ENCODE results near the gene RCBTB2. TPM values are rescaled to one million over a fixed set of nuclear protein-coding genes. Genes with fewer than 3 reads are reported as not detected.

Gene RCBTB2
- total and polyA plus RNA-seq, 4 donors, result 37.4 to 66.0 (median 52.4) TPM

- H3K4me1 ChIP-seq (ENCODE audit: control insufficient read depth, insufficient read depth, low read length), result no peaks in the 10 kb centered on the region
- H3K9me3 ChIP-seq (ENCODE audit: control insufficient read depth, insufficient read depth, low read length), result peaks cover 11% of the 10 kb centered on the region
- DNase-seq (ENCODE audit: low read depth in 4 of 6, low spot score in 6 of 6), result no peak
- no peaks in the 10 kb centered on the region for H3K27me3 ChIP-seq (ENCODE audit: control insufficient read depth, insufficient read depth, low read length)
- H3K36me3 ChIP-seq (ENCODE audit: control insufficient read depth, insufficient read depth, low read length), result no peaks in the 10 kb centered on the region
- WGBS (ENCODE audit: insufficient coverage), result no CpG with 5 or more reads among the region's 1 CpG
- no peak overlapping the region for H3K4me3 ChIP-seq (ENCODE audit: low read depth, low read length)
- H3K27ac ChIP-seq (ENCODE audit: low read depth, low read length), result no peak overlapping the region
These were observed 16.8 kb upstream of the RCBTB2 start for GRCh38 chr13:48549658-48550057.

- no peak for DNase-seq (ENCODE audit: low read depth in 4 of 6, low spot score in 6 of 6)
- 100% methylated on average over 2 of the region's 4 CpGs for WGBS (ENCODE audit: insufficient coverage)
- Histone ChIP-seq H3K9me3 (ENCODE audit: control insufficient read depth, insufficient read depth, low read length) (peaks cover 11% of the 10 kb centered on the region), H3K4me1 (ENCODE audit: control insufficient read depth, insufficient read depth, low read length) (peaks cover 2% of the 10 kb centered on the region), H3K27ac (ENCODE audit: low read depth, low read length) (no peak overlapping the region), H3K36me3 (ENCODE audit: control insufficient read depth, insufficient read depth, low read length) (no peaks in the 10 kb centered on the region), H3K27me3 (ENCODE audit: control insufficient read depth, insufficient read depth, low read length) (no peaks in the 10 kb centered on the region), H3K4me3 (ENCODE audit: low read depth, low read length) (no peak overlapping the region)
These were observed 14.8 kb upstream of the RCBTB2 start for GRCh38 chr13:48547663-48548092.

- 95% methylated on average over 3 of the region's 3 CpGs for WGBS (ENCODE audit: insufficient coverage)
- no peaks in the 10 kb centered on the region for H3K36me3 ChIP-seq (ENCODE audit: control insufficient read depth, insufficient read depth, low read length)
- H3K4me1 ChIP-seq (ENCODE audit: control insufficient read depth, insufficient read depth, low read length), result peaks cover 6% of the 10 kb centered on the region
- H3K4me3 ChIP-seq (ENCODE audit: low read depth, low read length), result no peak overlapping the region
- H3K27ac ChIP-seq (ENCODE audit: low read depth, low read length), result no peak overlapping the region
- no peak for DNase-seq (ENCODE audit: low read depth in 4 of 6, low spot score in 6 of 6)
- peaks cover under 1% of the 10 kb centered on the region for H3K9me3 ChIP-seq (ENCODE audit: control insufficient read depth, insufficient read depth, low read length)
- no peaks in the 10 kb centered on the region for H3K27me3 ChIP-seq (ENCODE audit: control insufficient read depth, insufficient read depth, low read length)
These were observed 12.7 kb upstream of the RCBTB2 start for GRCh38 chr13:48545608-48546007.

GRCh38 chr13:48542581-48543341 lies 9.9 kb upstream of the RCBTB2 start:
- 15% methylated on average over 6 of the region's 11 CpGs for WGBS (ENCODE audit: insufficient coverage)
- H3K9me3 ChIP-seq (ENCODE audit: control insufficient read depth, insufficient read depth, low read length), result no peaks in the 10 kb centered on the region
- peak in 3 of 6 donors; percentile 26 to 61 (median 36) for DNase-seq (ENCODE audit: low read depth in 4 of 6, low spot score in 6 of 6)
- no peaks in the 10 kb centered on the region for H3K27me3 ChIP-seq (ENCODE audit: control insufficient read depth, insufficient read depth, low read length)
- peak overlapping the region; percentile 74 for H3K27ac ChIP-seq (ENCODE audit: low read depth, low read length)
- H3K4me1 ChIP-seq (ENCODE audit: control insufficient read depth, insufficient read depth, low read length), result peaks cover 6% of the 10 kb centered on the region
- H3K36me3 ChIP-seq (ENCODE audit: control insufficient read depth, insufficient read depth, low read length), result no peaks in the 10 kb centered on the region
- H3K4me3 ChIP-seq (ENCODE audit: low read depth, low read length), result peak overlapping the region; percentile 7

GRCh38 chr13:48542138-48542537 lies 9.3 kb upstream of the RCBTB2 start:
- no peak for DNase-seq (ENCODE audit: low read depth in 4 of 6, low spot score in 6 of 6)
- Histone ChIP-seq H3K27ac (ENCODE audit: low read depth, low read length) (peak overlapping the region; percentile 74), H3K4me3 (ENCODE audit: low read depth, low read length) (no peak overlapping the region)

GRCh38 chr13:48539550-48539949 lies 6.7 kb upstream of the RCBTB2 start:
- DNase-seq (ENCODE audit: low read depth in 4 of 6, low spot score in 6 of 6), result no peak
- no peak overlapping the region for H3K4me3 ChIP-seq (ENCODE audit: low read depth, low read length)
- H3K9me3 ChIP-seq (ENCODE audit: control insufficient read depth, insufficient read depth, low read length), result no peaks in the 10 kb centered on the region
- H3K27me3 ChIP-seq (ENCODE audit: control insufficient read depth, insufficient read depth, low read length), result no peaks in the 10 kb centered on the region
- no peak overlapping the region for H3K27ac ChIP-seq (ENCODE audit: low read depth, low read length)
- no peaks in the 10 kb centered on the region for H3K36me3 ChIP-seq (ENCODE audit: control insufficient read depth, insufficient read depth, low read length)
- peaks cover 6% of the 10 kb centered on the region for H3K4me1 ChIP-seq (ENCODE audit: control insufficient read depth, insufficient read depth, low read length)

More at GRCh38 chr13:48542138-48542537, 9.3 kb upstream of the RCBTB2 start:
- WGBS (ENCODE audit: insufficient coverage), result 96% methylated on average over 3 of the region's 4 CpGs
- Histone ChIP-seq H3K4me1 (ENCODE audit: control insufficient read depth, insufficient read depth, low read length) (peaks cover 6% of the 10 kb centered on the region), H3K27me3 (ENCODE audit: control insufficient read depth, insufficient read depth, low read length) (no peaks in the 10 kb centered on the region), H3K36me3 (ENCODE audit: control insufficient read depth, insufficient read depth, low read length) (no peaks in the 10 kb centered on the region), H3K9me3 (ENCODE audit: control insufficient read depth, insufficient read depth, low read length) (no peaks in the 10 kb centered on the region)

- Histone ChIP-seq H3K27ac (ENCODE audit: low read depth, low read length) (no peak overlapping the region), H3K9me3 (ENCODE audit: control insufficient read depth, insufficient read depth, low read length) (no peaks in the 10 kb centered on the region), H3K27me3 (ENCODE audit: control insufficient read depth, insufficient read depth, low read length) (no peaks in the 10 kb centered on the region), H3K4me1 (ENCODE audit: control insufficient read depth, insufficient read depth, low read length) (peaks cover 5% of the 10 kb centered on the region), H3K36me3 (ENCODE audit: control insufficient read depth, insufficient read depth, low read length) (no peaks in the 10 kb centered on the region), H3K4me3 (ENCODE audit: low read depth, low read length) (no peak overlapping the region)
- no peak for DNase-seq (ENCODE audit: low read depth in 4 of 6, low spot score in 6 of 6)
- WGBS (ENCODE audit: insufficient coverage), result 92% methylated on average over 4 of the region's 5 CpGs
These were observed 3.9 kb upstream of the RCBTB2 start for GRCh38 chr13:48536621-48537250.

- no peaks in the 10 kb centered on the region for H3K36me3 ChIP-seq (ENCODE audit: control insufficient read depth, insufficient read depth, low read length)
- peaks cover 9% of the 10 kb centered on the region for H3K4me1 ChIP-seq (ENCODE audit: control insufficient read depth, insufficient read depth, low read length)
- no peak overlapping the region for H3K27ac ChIP-seq (ENCODE audit: low read depth, low read length)
- DNase-seq (ENCODE audit: low read depth in 4 of 6, low spot score in 6 of 6), result no peak
- no peaks in the 10 kb centered on the region for H3K9me3 ChIP-seq (ENCODE audit: control insufficient read depth, insufficient read depth, low read length)
- no peak overlapping the region for H3K4me3 ChIP-seq (ENCODE audit: low read depth, low read length)
- no peaks in the 10 kb centered on the region for H3K27me3 ChIP-seq (ENCODE audit: control insufficient read depth, insufficient read depth, low read length)
- WGBS (ENCODE audit: insufficient coverage), result 97% methylated on average over 2 of the region's 2 CpGs
These were observed 2.9 kb upstream of the RCBTB2 start for GRCh38 chr13:48535766-48536165.

- Histone ChIP-seq H3K9me3 (ENCODE audit: control insufficient read depth, insufficient read depth, low read length) (no peaks in the 10 kb centered on the region), H3K4me1 (ENCODE audit: control insufficient read depth, insufficient read depth, low read length) (peaks cover 9% of the 10 kb centered on the region), H3K27ac (ENCODE audit: low read depth, low read length) (no peak overlapping the region), H3K36me3 (ENCODE audit: control insufficient read depth, insufficient read depth, low read length) (no peaks in the 10 kb centered on the region), H3K27me3 (ENCODE audit: control insufficient read depth, insufficient read depth, low read length) (no peaks in the 10 kb centered on the region), H3K4me3 (ENCODE audit: low read depth, low read length) (no peak overlapping the region)
- no peak for DNase-seq (ENCODE audit: low read depth in 4 of 6, low spot score in 6 of 6)
- 100% methylated on average over 2 of the region's 5 CpGs for WGBS (ENCODE audit: insufficient coverage)
These were observed 2.1 kb upstream of the RCBTB2 start for GRCh38 chr13:48534911-48535501.

Data from spinal cord (tissue), 10 donors.